ENCODE data around the gene EEF2. TPM values are rescaled to one million over a fixed set of nuclear protein-coding genes. Genes with fewer than 3 reads are reported as not detected.

The EEF2 gene
- total and polyA plus RNA-seq, 2 donors (not counting 3 experiments of a cell fraction or from before 2014, with no cell fraction given) = 1,496 to 2,318 TPM

GRCh38 chr19:4030552-4030951 is 45.3 kb upstream of the EEF2 start:
- peaks cover under 1 to 37% of the 10 kb centered on the region in 2 experiments for H3K36me3 ChIP-seq (ENCODE audit: control insufficient read depth in 2 of 2, extremely low read depth in 1 of 2, insufficient read depth in 2 of 2, low read length in 2 of 2)
- no TSS peak for BruUV-seq (replicated peaks)
- no peak overlapping the region for H3K9ac ChIP-seq (replicated peaks; ENCODE audit: extremely low read depth, insufficient read depth, low read length)
- DNase-seq (ENCODE audit: low read depth, low spot score) (no peak), FAIRE-seq (no peak)
- CTCF ChIA-PET = no interaction called here
- no peaks in the 10 kb centered on the region for H3K27me3 ChIP-seq (ENCODE audit: control insufficient read depth in 2 of 2, insufficient read depth in 2 of 2, low read length in 2 of 2)
- intact Hi-C loops (cut with micrococcal nuclease) = no loop called here
- H3K4me1 ChIP-seq (ENCODE audit: control insufficient read depth, extremely low read depth, insufficient read depth, low read length) = no peaks in the 10 kb centered on the region
- dilution Hi-C loops (cut with MboI; ENCODE audit: extremely low pct_ligation_motif_present, low sequenced_read_pairs) = no loop called here
- no peaks in the 10 kb centered on the region for H3K9me3 ChIP-seq (replicated peaks; ENCODE audit: control insufficient read depth, insufficient read depth, low read length)
- no peak overlapping the region for H3K4me2 ChIP-seq (ENCODE audit: insufficient read depth, low read length)
- no peaks in the 10 kb centered on the region for H4K20me1 ChIP-seq (replicated peaks; ENCODE audit: control insufficient read depth, extremely low read depth, insufficient read depth, low read length)
- no peaks in the 10 kb centered on the region for H3K9me1 ChIP-seq (replicated peaks; ENCODE audit: control insufficient read depth, extremely low read depth, insufficient read depth, low read length)
- H3K27ac ChIP-seq (ENCODE audit: insufficient read depth, low read depth, low read length) = no peak overlapping the region
- no peak overlapping the region for H3K4me3 ChIP-seq (replicated peaks in 1 of 3; ENCODE audit: insufficient read depth in 1 of 3, low read depth in 1 of 3, low read length in 3 of 3)
- H2AFZ ChIP-seq (ENCODE audit: low read depth, low read length) = no peak overlapping the region
- TF ChIP-seq CTCF (IDR thresholded peaks at IDR 0.05; ENCODE audit: extremely low read depth in 1 of 2, insufficient read depth in 1 of 2, low read depth in 1 of 2, low read length in 2 of 2) = no peak
- TF ChIP-seq FOS (IDR thresholded peaks at IDR 0.05; ENCODE audit: borderline replicate concordance, insufficient read depth, low read length) = no peak
- no peak for TF ChIP-seq EZH2 (IDR thresholded peaks at IDR 0.05; ENCODE audit: borderline replicate concordance, low read depth, low read length, severe bottlenecking)
- TF ChIP-seq GATA2 (IDR thresholded peaks at IDR 0.05; ENCODE audit: insufficient read depth, insufficient read length, low read depth, low read length) = no peak
- no peak for TF ChIP-seq POLR2A (IDR thresholded peaks at IDR 0.05; ENCODE audit: low read depth, low read length)
- TF ChIP-seq JUN (IDR thresholded peaks at IDR 0.05; ENCODE audit: borderline replicate concordance, insufficient read depth, insufficient read length, low read depth) = no peak
- no peak for TF ChIP-seq MYC (IDR thresholded peaks at IDR 0.05; ENCODE audit: low read depth, low read length)
- no peak for TF ChIP-seq POLR2AphosphoS5 (IDR thresholded peaks at IDR 0.05; ENCODE audit: insufficient read depth, low read depth, low read length)
- TF ChIP-seq MAX (IDR thresholded peaks at IDR 0.05; ENCODE audit: insufficient read depth, insufficient read length) = no peak
- POLR2A ChIA-PET = no interaction called here
- H3K79me2 ChIP-seq (ENCODE audit: control insufficient read depth, insufficient read depth, low read length) = no peaks in the 10 kb centered on the region
